A549 (cell line): ENCODE results near the gene NXPE4.
"Not testable (repeated sequence)": the region's sequence is repeated elsewhere in the genome, so short reads cannot be mapped to it uniquely, and the experiment has no call there.

Source experiments
- CHD2 ChIP-seq: fragments of 150-350 bp; IDR thresholded peaks from 2 replicates; pipeline ENCODE4 v1.6.1; 2014; ENCODE audit warnings: low read length; ENCODE audit not compliant: partially characterized antibody
- CTCF ChIP-seq: fragments of >200 bp; sonication (Bioruptor Twin); formaldehyde crosslinking; IDR thresholded peaks from 3 replicates; pipeline ENCODE4 v1.5.1; 2016
- EP300 ChIP-seq, 2 experiments: fragments of >200 bp; sonication (Bioruptor Twin); formaldehyde crosslinking; IDR thresholded peaks; 2 replicates in 1 of 2; 3 replicates in 1 of 2; pipeline ENCODE4 v1.6.1; 2016 to 2017
- RAD21 ChIP-seq, 2 experiments: fragments of >200 bp in 1 of 2; sonication (Bioruptor Twin) in 1 of 2; formaldehyde crosslinking in 1 of 2; IDR thresholded peaks in 1 of 2; conservative IDR thresholded peaks in 1 of 2; 2 replicates in 1 of 2; 3 replicates in 1 of 2; pipeline ENCODE4 v1.6.1; 2012 to 2018; ENCODE audit warnings: inconsistent platforms in 1 of 2
- RCOR1 ChIP-seq: fragments of 150-350 bp; IDR thresholded peaks from 2 replicates; pipeline ENCODE4 v1.6.1; 2014; ENCODE audit warnings: antibody characterized with exemption, low read length, low read depth
- SMC3 ChIP-seq: fragments of >200 bp; sonication (Bioruptor Twin); formaldehyde crosslinking; IDR thresholded peaks from 3 replicates; pipeline ENCODE4 v1.6.1; 2018; ENCODE audit warnings: inconsistent platforms
- ZFP36 ChIP-seq: fragments of 450-650 bp; IDR thresholded peaks from 2 replicates; pipeline ENCODE4 v1.6.1; 2014; ENCODE audit warnings: borderline replicate concordance; ENCODE audit not compliant: partially characterized antibody

GRCh38 chr11:114606802-114607075 is 11.2 kb upstream of the NXPE4 start:
- TF ChIP-seq CTCF; ZFP36; RCOR1; CHD2; SMC3; EP300 (IDR thresholded peaks at IDR 0.05); RAD21 (conservative IDR thresholded peaks at IDR 0.05 in 1 of 2, IDR thresholded peaks at IDR 0.05 in 1 of 2): not testable (repeated sequence)
